Parathyroid adenoma (tissue), 2 donors: ENCODE data around the gene AREL1.

ENCODE experiments used
- H2AFZ ChIP-seq: fragments of 300-600 bp; sonication (generic); one replicate; pipeline ENCODE4 v1.7.0; 2017; ENCODE audit warnings: antibody characterized with exemption, mild to moderate bottlenecking
- H3K27ac ChIP-seq: fragments of 300-600 bp; sonication (generic); one replicate; pipeline ENCODE4 v1.7.0; 2017
- H3K27me3 ChIP-seq: fragments of 300-600 bp; sonication (generic); one replicate; pipeline ENCODE4 v1.7.0; 2017; ENCODE audit warnings: low read length; ENCODE audit not compliant: control insufficient read depth, insufficient read depth
- H3K36me3 ChIP-seq: fragments of 300-600 bp; sonication (generic); one replicate; pipeline ENCODE4 v1.7.0; 2017; ENCODE audit warnings: low read length; ENCODE audit not compliant: control insufficient read depth, insufficient read depth
- H3K4me1 ChIP-seq: fragments of 300-600 bp; sonication (generic); one replicate; pipeline ENCODE4 v1.7.0; 2017; ENCODE audit warnings: control low read depth
- H3K4me2 ChIP-seq: fragments of 300-600 bp; sonication (generic); one replicate; pipeline ENCODE4 v1.7.0; 2017; ENCODE audit warnings: low read length
- H3K4me3 ChIP-seq: fragments of 300-600 bp; sonication (generic); one replicate; pipeline ENCODE4 v1.7.0; 2017; ENCODE audit warnings: low read depth, low read length
- H3K79me2 ChIP-seq: fragments of 300-600 bp; sonication (generic); one replicate; pipeline ENCODE4 v1.7.0; 2017; ENCODE audit warnings: control low read depth
- H3K9ac ChIP-seq: fragments of 300-600 bp; sonication (generic); one replicate; pipeline ENCODE4 v1.7.0; 2017; ENCODE audit warnings: mild to moderate bottlenecking
- H3K9me3 ChIP-seq: fragments of 300-600 bp; sonication (generic); one replicate; pipeline ENCODE4 v1.7.0; 2017; ENCODE audit warnings: low read length; ENCODE audit not compliant: control insufficient read depth
- CTCF ChIP-seq: fragments of 300-600 bp; sonication (generic); IDR thresholded peaks from one replicate; pipeline ENCODE4 v1.7.0; 2017; ENCODE audit warnings: antibody characterized with exemption, mild to moderate bottlenecking
- donor health status: primary hyperparathyroidism.

Gene AREL1

GRCh38 chr14:74621556-74621955 lies 91.3 kb downstream of the AREL1 start:
- no peaks in the 10 kb centered on the region for H3K79me2 ChIP-seq
- no peak overlapping the region for H3K4me3 ChIP-seq
- no peaks in the 10 kb centered on the region for H3K4me1 ChIP-seq
- no peak overlapping the region for H3K9ac ChIP-seq
- TF ChIP-seq CTCF = no peak
- no peaks in the 10 kb centered on the region for H3K36me3 ChIP-seq
- H3K4me2 ChIP-seq = no peak overlapping the region
- H3K9me3 ChIP-seq = no peaks in the 10 kb centered on the region
- no peaks in the 10 kb centered on the region for H3K27me3 ChIP-seq
- no peak overlapping the region for H2AFZ ChIP-seq
- H3K27ac ChIP-seq = no peak overlapping the region

GRCh38 chr14:74620923-74621322 lies 92.0 kb downstream of the AREL1 start:
- Histone ChIP-seq H3K36me3 (no peaks in the 10 kb centered on the region), H3K9me3 (no peaks in the 10 kb centered on the region), H3K4me1 (no peaks in the 10 kb centered on the region), H3K27ac (no peak overlapping the region), H3K79me2 (no peaks in the 10 kb centered on the region), H3K9ac (no peak overlapping the region), H3K4me3 (no peak overlapping the region), H2AFZ (no peak overlapping the region), H3K4me2 (no peak overlapping the region), H3K27me3 (no peaks in the 10 kb centered on the region)
- TF ChIP-seq CTCF = no peak

- no peaks in the 10 kb centered on the region for H3K27me3 ChIP-seq
- no peak overlapping the region for H2AFZ ChIP-seq
- no peaks in the 10 kb centered on the region for H3K9me3 ChIP-seq
- H3K9ac ChIP-seq = no peak overlapping the region
- TF ChIP-seq CTCF = no peak
- no peak overlapping the region for H3K4me3 ChIP-seq
- H3K79me2 ChIP-seq = no peaks in the 10 kb centered on the region
- no peaks in the 10 kb centered on the region for H3K4me1 ChIP-seq
- H3K36me3 ChIP-seq = no peaks in the 10 kb centered on the region
- H3K27ac ChIP-seq = no peak overlapping the region
- no peak overlapping the region for H3K4me2 ChIP-seq
Measured at GRCh38 chr14:74620497-74620921, 92.4 kb downstream of the AREL1 start.

GRCh38 chr14:74619672-74620131 lies 93.2 kb downstream of the AREL1 start:
- no peak overlapping the region for H3K4me3 ChIP-seq
- no peak overlapping the region for H3K4me2 ChIP-seq
- H3K27ac ChIP-seq = no peak overlapping the region
- H3K79me2 ChIP-seq = no peaks in the 10 kb centered on the region
- H3K9me3 ChIP-seq = no peaks in the 10 kb centered on the region
- no peaks in the 10 kb centered on the region for H3K36me3 ChIP-seq
- H3K4me1 ChIP-seq = no peaks in the 10 kb centered on the region
- H3K27me3 ChIP-seq = no peaks in the 10 kb centered on the region
- no peak overlapping the region for H3K9ac ChIP-seq
- no peak overlapping the region for H2AFZ ChIP-seq
- TF ChIP-seq CTCF = no peak
